22Rv1 (cell line): ENCODE measurements around the gene UGT1A9.

Source experiments
- CTCF ChIP-seq: fragments of 450-650 bp; IDR thresholded peaks from 2 replicates; pipeline ENCODE4 v1.5.1; 2017; ENCODE audit warnings: mild to moderate bottlenecking
- ZFX ChIP-seq: fragments of 450-650 bp; IDR thresholded peaks from 2 replicates; pipeline ENCODE4 v1.6.1; 2017; ENCODE audit warnings: antibody characterized with exemption, borderline replicate concordance

DNA sequence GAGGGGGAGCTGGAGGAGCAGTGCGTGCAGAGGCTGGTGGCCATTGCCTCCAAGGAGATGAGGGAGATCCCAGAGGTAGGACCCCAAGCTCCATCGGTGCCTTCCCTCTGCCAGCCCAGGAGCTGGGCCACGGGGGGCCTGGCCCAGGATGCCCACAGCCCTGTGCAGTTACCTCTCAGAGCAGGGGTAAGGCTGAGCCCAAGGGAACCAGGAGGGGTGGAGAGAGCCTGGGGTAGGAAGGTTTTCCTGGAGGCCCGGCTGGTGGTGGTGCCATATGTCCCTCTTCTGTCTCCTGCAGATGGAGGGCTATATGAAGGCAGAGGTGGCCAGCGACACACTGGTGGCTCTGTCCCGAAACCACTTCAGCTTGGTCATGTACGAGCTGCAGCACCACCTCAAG, 117.9 kb downstream of the UGT1A9 start:
- no peak for TF ChIP-seq CTCF
- TF ChIP-seq ZFX, result no peak
